ENCODE results near the gene LGI1. TPM values are rescaled to one million over a fixed set of nuclear protein-coding genes. Genes with fewer than 3 reads are reported as not detected.

Gene LGI1
- total and polyA plus RNA-seq, 12 donors, result 0.38 to 5.9 (median 1.4) TPM; not detected in 4

GRCh38 chr10:93835770-93836169, 78.0 kb downstream of the LGI1 start:
- TF ChIP-seq CTCF (IDR thresholded peaks at IDR 0.05), result no peak
- TF ChIP-seq POLR2A (IDR thresholded peaks at IDR 0.05), result no peak

GRCh38 chr10:93837822-93838221, 80.1 kb downstream of the LGI1 start:
- Histone ChIP-seq H3K27me3 (no peaks in the 10 kb centered on the region), H3K36me3 (replicated peaks in 1 of 2) (no peaks in the 10 kb centered on the region), H3K4me3 (no peak overlapping the region), H3K4me1 (replicated peaks in 1 of 2) (no peaks in the 10 kb centered on the region), H3K9me3 (replicated peaks in 1 of 3) (no peaks in the 10 kb centered on the region), H3K27ac (no peak overlapping the region)
- 80 to 100% (median 89%) methylated on average over 1 of the region's 1 CpG for WGBS, 4 donors
- DNase-seq, result no peak
- intact Hi-C loops (cut with DNase I), result no loop called here
- no peak for TF ChIP-seq POLR2A (IDR thresholded peaks at IDR 0.05)
- TF ChIP-seq CTCF (IDR thresholded peaks at IDR 0.05), result no peak

More at GRCh38 chr10:93835770-93836169, 78.0 kb downstream of the LGI1 start:
- Histone ChIP-seq H3K4me1 (replicated peaks in 1 of 2) (no peaks in the 10 kb centered on the region), H3K36me3 (replicated peaks in 1 of 2) (no peaks in the 10 kb centered on the region), H3K4me3 (no peak overlapping the region), H3K9me3 (replicated peaks in 1 of 3) (peaks cover 0 to 5% (median 0%) of the 10 kb centered on the region in 3 donors), H3K27me3 (no peaks in the 10 kb centered on the region), H3K27ac (no peak overlapping the region)
- intact Hi-C loops (cut with DNase I), result no loop called here
- WGBS, 4 donors, result 57 to 73% (median 70%) methylated on average over 5 of the region's 5 CpGs
- no peak for DNase-seq

- no peak overlapping the region for H3K4me3 ChIP-seq
- H3K36me3 ChIP-seq (replicated peaks in 1 of 2), result no peaks in the 10 kb centered on the region
- peak in 6 of 7 donors; percentile 23 to 66 (median 39) for DNase-seq
- intact Hi-C loops (cut with DNase I), result no loop called here
- no peak overlapping the region for H3K27ac ChIP-seq
- H3K4me1 ChIP-seq (replicated peaks in 1 of 2), result no peaks in the 10 kb centered on the region
- H3K9me3 ChIP-seq (replicated peaks in 1 of 3), result no peaks in the 10 kb centered on the region
- no peaks in the 10 kb centered on the region for H3K27me3 ChIP-seq
- TF ChIP-seq POLR2A (IDR thresholded peaks at IDR 0.05) (no peak), CTCF (IDR thresholded peaks at IDR 0.05) (no peak)
Measured at GRCh38 chr10:93838278-93838677, 80.5 kb downstream of the LGI1 start.

- intact Hi-C loops (cut with DNase I), result no loop called here
Measured at GRCh38 chr10:93841961-93842360, 84.2 kb downstream of the LGI1 start.

More at GRCh38 chr10:93841961-93842360, 84.2 kb downstream of the LGI1 start:
- Histone ChIP-seq H3K36me3 (replicated peaks in 1 of 2) (no peaks in the 10 kb centered on the region), H3K4me3 (no peak overlapping the region), H3K9me3 (replicated peaks in 1 of 3) (no peaks in the 10 kb centered on the region), H3K27me3 (no peaks in the 10 kb centered on the region), H3K4me1 (replicated peaks in 1 of 2) (no peaks in the 10 kb centered on the region), H3K27ac (no peak overlapping the region)
- no peak for DNase-seq
- no peak for TF ChIP-seq CTCF (IDR thresholded peaks at IDR 0.05)
- TF ChIP-seq POLR2A (IDR thresholded peaks at IDR 0.05), result no peak
- 46 to 69% (median 57%) methylated on average over 3 of the region's 3 CpGs for WGBS, 4 donors
